Stimulated activated CD8-positive, alpha-beta memory T cell treated with anti-CD3 and anti-CD28 coated beads, Interleukin-2, amount 100 ng/mL, for 48 hours (primary cell): ENCODE results near the gene DSG4.

Experiments used
- DNase-seq, 2 donors: peaks; one replicate each; pipeline ENCODE4 v3.0.0-alpha.2; 2020; ENCODE audit warnings: low read depth in 2 of 2

The DSG4 gene

GRCh38 chr18:31407649-31408048 is 31.1 kb downstream of the DSG4 start:
- no peak for DNase-seq

- DNase-seq, result no peak
Observed at GRCh38 chr18:31409276-31409675, 32.7 kb downstream of the DSG4 start.

GRCh38 chr18:31410716-31411483 is 34.3 kb downstream of the DSG4 start:
- DNase-seq, result no peak

DNA sequence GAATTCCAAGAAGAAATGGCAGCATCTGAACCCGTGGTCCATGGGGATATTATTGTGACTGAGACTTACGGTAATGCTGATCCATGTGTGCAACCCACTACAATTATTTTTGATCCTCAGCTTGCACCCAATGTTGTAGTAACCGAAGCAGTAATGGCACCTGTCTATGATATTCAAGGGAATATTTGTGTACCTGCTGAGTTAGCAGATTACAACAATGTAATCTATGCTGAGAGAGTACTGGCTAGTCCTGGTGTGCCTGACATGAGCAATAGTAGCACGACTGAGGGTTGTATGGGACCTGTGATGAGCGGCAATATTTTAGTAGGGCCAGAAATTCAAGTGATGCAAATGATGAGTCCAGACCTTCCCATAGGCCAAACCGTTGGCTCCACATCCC is 36.6 kb downstream of the DSG4 start:
- DNase-seq, result no peak

DNA sequence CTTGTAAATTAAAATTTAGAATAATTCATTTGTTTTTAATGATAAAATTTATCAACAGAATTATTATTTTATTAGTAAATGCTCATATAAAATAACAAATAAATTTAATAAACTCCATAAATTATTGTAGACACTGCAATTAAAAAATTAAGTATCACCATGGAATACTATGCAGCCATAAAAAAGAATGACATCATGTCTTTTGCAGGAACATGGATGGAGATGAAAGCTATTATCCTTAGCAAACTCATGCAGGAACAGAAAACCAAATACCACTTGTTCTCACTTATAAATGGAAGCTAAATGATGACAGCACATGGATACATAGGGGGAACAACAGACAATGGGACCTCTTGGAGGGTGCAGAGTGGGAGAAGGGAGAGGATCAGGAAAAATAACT is 41.3 kb downstream of the DSG4 start:
- no peak for DNase-seq

DNA sequence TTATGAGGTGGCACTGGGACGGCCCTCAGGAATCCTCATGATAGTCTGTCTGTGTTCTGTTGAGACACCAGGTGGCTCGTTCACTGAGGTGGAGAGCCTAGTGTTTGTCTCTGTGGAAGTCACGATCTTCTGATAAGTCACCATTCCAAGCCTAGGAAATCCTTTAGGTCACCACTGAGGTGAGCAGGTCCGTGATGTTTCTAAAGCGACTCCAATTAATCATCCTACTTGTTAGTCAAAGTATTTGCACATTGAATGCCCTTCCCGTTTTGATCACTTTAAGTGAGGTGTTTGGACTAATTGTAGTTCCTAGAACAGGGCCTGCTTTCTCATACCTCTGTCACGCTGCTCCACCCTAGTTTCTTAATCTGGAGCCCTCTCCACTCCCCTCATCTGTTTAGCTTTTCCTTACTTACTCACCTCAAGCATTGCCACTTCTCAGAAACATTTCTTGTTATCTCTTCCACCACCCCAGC is 42.9 kb downstream of the DSG4 start:
- DNase-seq, result no peak

DNA sequence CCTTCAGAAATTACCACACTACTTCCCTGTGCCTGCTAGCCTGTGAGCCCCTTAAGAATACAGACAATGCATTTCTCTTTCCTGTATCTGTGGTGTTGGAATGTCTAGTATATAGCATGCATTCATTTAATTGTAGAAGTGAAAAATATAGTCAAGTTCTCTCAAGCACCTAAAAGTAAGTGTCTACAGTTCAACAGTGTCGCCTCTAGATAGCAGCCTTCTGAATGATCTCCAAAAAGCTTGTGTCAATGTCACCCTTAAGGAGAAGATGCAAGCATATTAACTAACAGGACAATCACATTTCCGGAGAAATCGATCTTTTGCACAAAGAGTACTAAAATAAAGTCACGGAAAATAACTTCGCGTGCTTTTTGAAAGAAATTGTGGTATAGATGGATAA is 43.5 kb downstream of the DSG4 start:
- DNase-seq, result no peak

- DNase-seq, result no peak
Observed at GRCh38 chr18:31420524-31420923, 43.9 kb downstream of the DSG4 start.

- DNase-seq, result no peak
Observed at GRCh38 chr18:31424383-31424988, 47.9 kb downstream of the DSG4 start.

GRCh38 chr18:31426021-31426420 is 49.4 kb downstream of the DSG4 start:
- DNase-seq, result no peak

DNA sequence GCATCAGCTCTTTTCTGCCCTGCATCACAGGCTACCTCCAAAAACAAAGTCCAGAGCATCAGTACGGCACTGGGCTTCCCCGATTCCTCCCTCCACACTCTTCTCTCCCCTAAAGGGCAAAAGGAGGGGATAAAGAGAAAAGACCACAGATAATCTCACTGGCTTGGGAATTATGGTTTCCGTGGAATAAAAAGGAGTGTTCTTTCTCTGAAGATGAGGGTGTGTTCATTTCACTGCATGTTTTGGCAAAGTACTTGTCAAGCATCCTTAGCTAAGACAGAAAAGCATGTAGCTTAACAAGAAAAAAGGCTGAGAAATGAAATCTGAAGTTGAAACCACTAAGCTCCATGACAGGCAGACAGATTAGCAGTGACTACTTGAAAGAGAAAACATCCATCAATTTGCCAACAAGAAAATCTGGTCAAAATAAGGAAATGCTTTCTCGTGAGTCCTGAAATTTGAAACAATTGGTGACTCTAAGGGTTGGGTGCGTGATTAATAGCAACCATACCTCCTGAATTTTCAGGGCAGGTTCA is 50.4 kb downstream of the DSG4 start:
- DNase-seq, result no peak

- DNase-seq, result no peak
Observed at GRCh38 chr18:31428211-31428610, 51.6 kb downstream of the DSG4 start.

DNA sequence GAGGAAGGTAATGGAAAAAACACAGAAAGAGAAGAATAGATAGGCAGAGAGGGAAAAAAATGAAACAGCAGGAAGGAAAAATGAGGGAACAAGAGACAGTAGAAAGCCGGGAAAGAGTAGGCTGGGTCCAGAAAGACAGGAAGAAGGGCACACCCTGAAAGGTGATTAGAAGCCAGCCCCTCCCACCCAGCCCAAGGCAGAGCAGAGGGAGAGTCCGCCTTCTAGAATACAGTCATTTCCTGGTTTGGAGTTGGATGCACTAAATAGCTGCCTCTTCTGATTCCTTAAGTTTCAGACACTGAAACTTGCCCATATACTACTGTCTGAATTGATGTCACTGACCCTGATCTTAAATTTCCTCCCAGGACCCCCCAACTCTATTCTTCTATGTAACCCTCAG is 53.0 kb downstream of the DSG4 start:
- no peak for DNase-seq

DNA sequence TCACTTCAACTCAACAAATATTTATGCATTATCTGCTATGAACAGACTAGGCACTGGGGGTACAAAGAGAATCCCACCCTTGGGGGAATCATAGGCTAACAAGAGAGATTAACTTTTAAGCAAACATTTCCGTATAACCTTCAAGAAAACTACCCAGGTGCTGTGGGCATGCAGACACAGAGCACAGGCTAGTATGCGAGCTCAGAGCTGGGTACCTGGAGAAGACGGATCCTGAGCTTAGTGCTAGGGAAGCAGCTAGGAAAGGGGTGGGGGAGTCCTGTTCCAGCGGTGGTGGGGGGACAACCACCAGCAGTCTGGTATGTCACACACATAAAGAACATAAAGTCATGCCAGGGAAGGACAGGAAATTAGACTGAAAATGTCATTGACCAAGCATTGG is 53.5 kb downstream of the DSG4 start:
- no peak for DNase-seq

DNA sequence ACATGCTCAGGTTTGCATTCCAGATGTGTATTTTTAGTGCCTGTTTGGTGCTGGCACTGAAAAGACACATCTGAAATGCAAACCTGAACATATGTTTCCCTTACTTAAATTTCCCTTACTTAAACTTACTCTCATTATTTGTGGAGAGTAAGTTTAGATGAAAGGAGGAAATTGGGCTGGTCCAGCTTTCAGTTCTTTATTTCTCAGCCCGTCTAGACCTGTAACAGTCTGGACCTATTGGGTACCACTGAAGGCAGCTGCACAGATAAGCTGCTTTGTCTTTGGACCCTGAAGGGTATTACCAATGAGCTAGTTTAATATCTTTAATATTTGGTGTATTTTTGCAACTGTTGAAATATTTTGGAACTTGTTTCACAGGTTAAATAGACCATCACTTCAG is 54.0 kb downstream of the DSG4 start:
- DNase-seq, result no peak

DNA sequence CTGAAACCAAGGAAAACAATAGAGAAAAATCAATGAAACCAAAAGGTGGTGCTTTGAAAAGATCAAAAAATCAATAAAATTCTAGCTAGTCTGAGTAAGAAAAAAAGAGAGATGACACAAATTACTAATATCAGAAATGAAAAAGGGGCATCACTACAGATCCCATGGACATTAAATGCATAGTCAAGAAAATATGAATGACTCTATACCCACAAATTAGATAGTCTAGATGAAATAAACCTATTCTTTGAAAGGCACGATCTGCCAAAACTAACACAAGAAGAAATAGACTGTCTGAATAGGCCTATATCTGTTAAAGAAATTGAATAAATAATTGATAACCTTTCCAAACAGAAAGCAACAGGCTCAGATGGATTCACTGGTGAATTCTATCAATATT is 55.7 kb downstream of the DSG4 start:
- no peak for DNase-seq

DNA sequence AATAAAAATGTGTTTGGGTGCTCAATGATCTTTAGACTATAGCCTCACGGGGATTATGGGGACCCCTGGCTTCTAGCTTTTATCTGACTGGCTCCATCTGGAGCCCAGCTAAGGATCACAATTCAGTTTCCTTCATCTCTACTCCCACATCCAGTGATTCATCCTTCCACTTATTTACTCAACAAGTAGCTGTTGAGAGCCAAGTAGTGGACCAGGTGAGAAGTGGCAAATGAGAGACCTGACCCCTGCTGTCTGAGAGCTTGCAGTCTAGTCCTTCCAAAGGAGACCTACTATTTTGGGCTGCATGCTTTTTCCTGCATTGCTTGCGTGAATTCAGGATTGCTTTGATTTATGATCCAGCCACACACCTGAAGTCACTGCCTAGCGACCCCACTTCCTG is 60.2 kb downstream of the DSG4 start:
- no peak for DNase-seq

DNA sequence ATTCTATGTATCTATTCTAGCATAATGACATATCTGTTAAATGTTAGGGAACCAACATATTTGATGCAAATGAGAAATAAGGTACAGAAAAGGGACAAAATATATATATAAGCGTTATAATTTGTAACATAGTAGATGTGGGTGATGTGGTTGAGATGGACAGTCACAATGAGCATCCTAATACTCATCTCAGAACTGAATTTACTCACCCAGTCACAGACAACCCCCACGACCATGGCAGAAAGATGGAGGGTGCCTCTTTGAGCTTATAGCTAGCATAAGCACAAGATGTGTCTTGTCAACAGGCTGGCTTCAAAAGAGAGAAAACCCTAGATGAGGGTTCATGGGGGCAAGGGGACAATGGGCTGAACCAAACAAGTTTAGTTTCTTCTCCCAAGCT is 61.8 kb downstream of the DSG4 start:
- DNase-seq, result no peak

GRCh38 chr18:31439807-31440325 is 63.3 kb downstream of the DSG4 start:
- DNase-seq, result no peak

DNA sequence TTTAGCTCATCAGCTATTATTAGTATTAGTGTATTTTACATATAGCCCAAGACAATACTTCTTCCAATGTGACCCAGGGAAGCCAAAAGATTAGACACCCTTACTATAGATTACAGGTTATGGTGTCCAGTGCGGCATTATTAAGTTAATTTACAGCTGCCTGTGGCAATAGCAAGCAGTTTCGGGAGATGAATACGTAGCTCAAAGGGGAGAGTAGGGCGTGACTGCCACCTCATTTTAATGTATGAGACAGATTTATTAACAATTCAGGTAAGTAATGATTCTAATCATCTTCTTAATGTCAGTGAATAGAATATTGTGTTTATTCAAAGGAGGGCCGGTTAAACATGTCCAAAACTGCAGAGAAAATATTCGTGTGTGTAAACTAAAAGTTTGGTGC is 64.2 kb downstream of the DSG4 start:
- DNase-seq, result no peak

DNA sequence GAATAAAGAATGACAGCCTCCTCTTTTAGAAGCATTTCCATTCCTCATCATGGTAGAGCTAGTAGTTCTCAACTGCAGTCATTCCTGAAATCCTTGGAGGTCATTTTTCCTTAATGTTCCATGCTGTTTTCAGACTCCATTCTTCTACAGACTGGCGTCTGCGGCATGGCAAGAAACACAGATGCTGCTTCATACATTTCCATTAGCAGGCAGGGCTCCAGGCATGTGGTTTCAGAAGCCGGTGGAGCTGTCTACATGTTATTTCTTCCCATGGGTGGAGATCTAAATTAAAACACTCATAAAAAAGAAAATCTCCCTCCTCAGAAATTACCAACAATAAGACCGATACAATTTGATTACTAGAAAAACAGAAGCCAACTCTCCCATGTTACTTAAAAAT is 64.9 kb downstream of the DSG4 start:
- no peak for DNase-seq

DNA sequence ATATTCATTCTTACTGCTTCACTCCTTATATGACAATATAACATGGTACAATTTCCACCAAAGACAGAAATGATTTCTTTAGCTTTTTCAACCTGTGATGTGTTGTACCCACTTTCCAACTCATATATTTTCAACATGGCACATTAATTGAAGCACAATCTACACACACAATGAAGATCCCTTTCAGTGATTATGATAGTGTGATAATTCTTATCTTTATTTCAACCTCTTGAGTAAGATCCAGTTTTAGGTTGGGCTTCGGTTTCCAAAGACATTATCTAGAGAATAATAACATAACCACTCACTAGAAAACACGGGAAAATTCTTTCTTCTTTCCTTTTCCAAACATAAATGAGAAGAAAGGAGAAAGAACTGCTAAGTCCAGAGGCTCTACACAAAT is 67.6 kb downstream of the DSG4 start:
- no peak for DNase-seq

DNA sequence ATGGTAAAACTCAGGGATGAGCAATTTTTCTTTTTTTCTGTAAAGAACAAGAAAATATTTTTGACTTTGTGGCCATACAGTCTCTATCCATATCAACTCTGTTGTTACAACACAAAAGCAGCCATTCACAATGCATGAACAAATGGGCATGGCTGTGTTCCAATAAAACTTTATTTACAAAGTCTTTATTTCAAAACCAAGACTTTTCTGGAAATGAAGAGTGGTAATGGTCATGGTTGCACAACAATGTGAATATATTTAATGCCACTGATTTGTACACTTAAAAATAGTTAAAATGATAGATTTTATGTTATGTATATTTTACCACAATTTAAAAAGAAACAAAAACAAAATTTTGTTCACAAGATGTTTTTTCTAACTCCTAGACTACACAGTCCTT is 69.3 kb downstream of the DSG4 start:
- no peak for DNase-seq
